Fibroblast of the conjunctiva (primary cell): ENCODE data around the gene RAB11FIP3.
"Not testable (repeated sequence)": the region's sequence is repeated elsewhere in the genome, so short reads cannot be mapped to it uniquely, and the experiment has no call there.

Source experiments
- DNase-seq: peaks from one replicate; pipeline ENCODE4 v3.0.0-alpha.2; 2010; ENCODE audit warnings: low read depth

The RAB11FIP3 gene

GRCh38 chr16:467249-467871 is 41.9 kb downstream of the RAB11FIP3 start:
- DNase-seq = not testable (repeated sequence)

- no peak for DNase-seq
Measured at GRCh38 chr16:468068-468821, 42.8 kb downstream of the RAB11FIP3 start.

GRCh38 chr16:469459-469858 is 44.0 kb downstream of the RAB11FIP3 start:
- not testable (repeated sequence) for DNase-seq

GRCh38 chr16:470418-470817 is 45.0 kb downstream of the RAB11FIP3 start:
- DNase-seq = no peak

GRCh38 chr16:471353-472198 is 46.1 kb downstream of the RAB11FIP3 start:
- DNase-seq = no peak

GRCh38 chr16:472199-472504 is 46.7 kb downstream of the RAB11FIP3 start:
- DNase-seq = no peak

- DNase-seq = no peak
Measured at GRCh38 chr16:473046-474043, 47.9 kb downstream of the RAB11FIP3 start.

GRCh38 chr16:474420-475122 is 49.1 kb downstream of the RAB11FIP3 start:
- no peak for DNase-seq

- no peak for DNase-seq
Measured at GRCh38 chr16:476039-476438, 50.6 kb downstream of the RAB11FIP3 start.

- no peak for DNase-seq
Measured at GRCh38 chr16:477301-478157, 52.1 kb downstream of the RAB11FIP3 start.

- not testable (repeated sequence) for DNase-seq
Measured at GRCh38 chr16:478287-478686, 52.8 kb downstream of the RAB11FIP3 start.

- no peak for DNase-seq
Measured at GRCh38 chr16:482468-483185, 57.2 kb downstream of the RAB11FIP3 start.

GRCh38 chr16:483341-484075 is 58.1 kb downstream of the RAB11FIP3 start:
- no peak for DNase-seq

- no peak for DNase-seq
Measured at GRCh38 chr16:489606-490005, 64.2 kb downstream of the RAB11FIP3 start.

GRCh38 chr16:490768-491167 is 65.3 kb downstream of the RAB11FIP3 start:
- no peak for DNase-seq

GRCh38 chr16:491220-491919 is 65.9 kb downstream of the RAB11FIP3 start:
- DNase-seq = no peak

- no peak for DNase-seq
Measured at GRCh38 chr16:492211-492875, 66.9 kb downstream of the RAB11FIP3 start.
